ENCODE results near the gene EDC3.
"Not testable (repeated sequence)": the region's sequence is repeated elsewhere in the genome, so short reads cannot be mapped to it uniquely, and the experiment has no call there.

EDC3 gene

GRCh38 chr15:74648051-74648842 lies 47.6 kb downstream of the EDC3 start:
- no peak for DNase-seq

GRCh38 chr15:74646480-74646879 lies 49.3 kb downstream of the EDC3 start:
- no peak for DNase-seq

GRCh38 chr15:74643665-74644204 lies 52.1 kb downstream of the EDC3 start:
- DNase-seq: no peak

- DNase-seq: peak; percentile 12
Measured at GRCh38 chr15:74642734-74643664, 52.8 kb downstream of the EDC3 start.

- DNase-seq: peak; percentile 35
Measured at GRCh38 chr15:74642348-74642733, 53.5 kb downstream of the EDC3 start.

- no peak for DNase-seq
Measured at GRCh38 chr15:74641151-74641550, 54.7 kb downstream of the EDC3 start.

GRCh38 chr15:74636984-74637383 lies 58.8 kb downstream of the EDC3 start:
- DNase-seq: no peak

- DNase-seq: no peak
Measured at GRCh38 chr15:74635228-74635627, 60.6 kb downstream of the EDC3 start.

- DNase-seq: no peak
Measured at GRCh38 chr15:74633781-74634180, 62.0 kb downstream of the EDC3 start.

GRCh38 chr15:74632601-74633000 lies 63.2 kb downstream of the EDC3 start:
- DNase-seq: no peak

GRCh38 chr15:74631935-74632560 lies 63.8 kb downstream of the EDC3 start:
- no peak for DNase-seq

GRCh38 chr15:74631408-74631807 lies 64.4 kb downstream of the EDC3 start:
- DNase-seq: no peak

- DNase-seq: no peak
Measured at GRCh38 chr15:74631087-74631385, 64.8 kb downstream of the EDC3 start.

- DNase-seq: no peak
Measured at GRCh38 chr15:74630284-74631086, 65.3 kb downstream of the EDC3 start.

- DNase-seq: not testable (repeated sequence)
Measured at GRCh38 chr15:74629696-74630095, 66.1 kb downstream of the EDC3 start.

GRCh38 chr15:74628949-74629348 lies 66.9 kb downstream of the EDC3 start:
- no peak for DNase-seq

GRCh38 chr15:74628199-74628598 lies 67.6 kb downstream of the EDC3 start:
- no peak for DNase-seq

GRCh38 chr15:74627766-74628165 lies 68.1 kb downstream of the EDC3 start:
- DNase-seq: no peak

GRCh38 chr15:74626752-74627692 lies 68.8 kb downstream of the EDC3 start:
- DNase-seq: no peak

GRCh38 chr15:74626336-74626735 lies 69.5 kb downstream of the EDC3 start:
- no peak for DNase-seq

GRCh38 chr15:74625693-74626092 lies 70.1 kb downstream of the EDC3 start:
- DNase-seq: no peak

Data from NCI-H2081 treated with DMSO at 0.1 percent for 48 hours (cell line).